HEK293 (cell line): ENCODE data around the gene C19orf44.

Experiments used
- CTCF ChIA-PET: fragments of 350-600 bp; formaldehyde crosslinking; extraction: SDS; loops from one replicate; lab custom pipeline; 2021; ENCODE audit warnings: antibody characterized with exemption; lab: Yijun Ruan, JAX
- POLR2A ChIA-PET: fragments of 300-600 bp; formaldehyde crosslinking; extraction: SDS; loops from one replicate; lab custom pipeline; 2020; ENCODE audit warnings: antibody characterized with exemption, inconsistent platforms; lab: Yijun Ruan, JAX
- H3K27ac ChIP-seq: fragments of 200-500 bp; sonication (Bioruptor generic); 2 replicates; pipeline ENCODE4 v1.5.1; 2014; ENCODE audit warnings: low read depth, low read length, control low read depth, inconsistent platforms; ENCODE audit errors: extremely low read depth
- H3K36me3 ChIP-seq, 2 experiments: fragments of 200-500 bp in 1 of 2; sonication (Bioruptor generic) in 1 of 2; 1 replicate in 1 of 2; 2 replicates in 1 of 2; pipeline ENCODE4 v1.5.1; 2014 to 2017; ENCODE audit warnings: inconsistent platforms in 2 of 2, low read length in 2 of 2; ENCODE audit not compliant: control insufficient read depth in 2 of 2, insufficient read depth in 1 of 2
- H3K4me1 ChIP-seq: fragments of 200-500 bp; sonication (Bioruptor generic); 2 replicates; pipeline ENCODE4 v1.5.1; 2014; ENCODE audit warnings: mild to moderate bottlenecking, low read length, inconsistent platforms; ENCODE audit not compliant: control insufficient read depth, insufficient read depth
- H3K4me3 ChIP-seq: 2 replicates; pipeline ENCODE4 v1.5.1; 2011; ENCODE audit warnings: low read depth, mild to moderate bottlenecking, control low read depth, low read length, moderate library complexity
- H3K9me3 ChIP-seq: fragments of 200-500 bp; sonication (Bioruptor generic); 2 replicates; pipeline ENCODE4 v1.5.1; 2014; ENCODE audit warnings: low read depth, low read length, inconsistent platforms; ENCODE audit not compliant: control insufficient read depth, insufficient read depth
- KLF8 ChIP-seq: fragments of 450-650 bp; formaldehyde crosslinking; IDR thresholded peaks from 2 replicates; pipeline ENCODE4 v1.5.1; 2016; ENCODE audit warnings: missing biosample characterization, missing genetic modification characterization
- ZNF16 ChIP-seq: fragments of 450-650 bp; formaldehyde crosslinking; IDR thresholded peaks from 2 replicates; pipeline ENCODE4 v1.5.1; 2016; ENCODE audit warnings: low read depth, missing biosample characterization, missing genetic modification characterization
- ZNF391 ChIP-seq: fragments of 450-650 bp; formaldehyde crosslinking; IDR thresholded peaks from 2 replicates; pipeline ENCODE4 v1.5.1; 2016; ENCODE audit warnings: low read depth, missing biosample characterization, missing genetic modification characterization, borderline replicate concordance
- ZNF473 ChIP-seq: fragments of 450-650 bp; formaldehyde crosslinking; IDR thresholded peaks from 2 replicates; pipeline ENCODE4 v1.5.1; 2017; ENCODE audit warnings: missing biosample characterization, missing genetic modification characterization
- ZNF837 ChIP-seq: fragments of 450-650 bp; formaldehyde crosslinking; IDR thresholded peaks from 2 replicates; pipeline ENCODE4 v1.5.1; 2016; ENCODE audit warnings: missing biosample characterization, missing genetic modification characterization
- ZNF843 ChIP-seq: fragments of 450-650 bp; formaldehyde crosslinking; IDR thresholded peaks from 2 replicates; pipeline ENCODE4 v1.5.1; 2016; ENCODE audit warnings: missing biosample characterization, missing genetic modification characterization
- TF ChIP-seq, protein P1 (sequence below): fragments of 450-650 bp; formaldehyde crosslinking; IDR thresholded peaks from 2 replicates; pipeline ENCODE4 v1.5.1; 2016; ENCODE audit warnings: missing biosample characterization, missing genetic modification characterization
- TF ChIP-seq, protein P2 (sequence below): fragments of 450-650 bp; formaldehyde crosslinking; IDR thresholded peaks from 2 replicates; pipeline ENCODE4 v1.5.1; 2016; ENCODE audit warnings: missing biosample characterization, missing genetic modification characterization
- TF ChIP-seq, protein P3 (sequence below): fragments of 450-650 bp; formaldehyde crosslinking; IDR thresholded peaks from 2 replicates; pipeline ENCODE4 v1.5.1; 2016; ENCODE audit warnings: missing biosample characterization, missing genetic modification characterization

Gene C19orf44

DNA sequence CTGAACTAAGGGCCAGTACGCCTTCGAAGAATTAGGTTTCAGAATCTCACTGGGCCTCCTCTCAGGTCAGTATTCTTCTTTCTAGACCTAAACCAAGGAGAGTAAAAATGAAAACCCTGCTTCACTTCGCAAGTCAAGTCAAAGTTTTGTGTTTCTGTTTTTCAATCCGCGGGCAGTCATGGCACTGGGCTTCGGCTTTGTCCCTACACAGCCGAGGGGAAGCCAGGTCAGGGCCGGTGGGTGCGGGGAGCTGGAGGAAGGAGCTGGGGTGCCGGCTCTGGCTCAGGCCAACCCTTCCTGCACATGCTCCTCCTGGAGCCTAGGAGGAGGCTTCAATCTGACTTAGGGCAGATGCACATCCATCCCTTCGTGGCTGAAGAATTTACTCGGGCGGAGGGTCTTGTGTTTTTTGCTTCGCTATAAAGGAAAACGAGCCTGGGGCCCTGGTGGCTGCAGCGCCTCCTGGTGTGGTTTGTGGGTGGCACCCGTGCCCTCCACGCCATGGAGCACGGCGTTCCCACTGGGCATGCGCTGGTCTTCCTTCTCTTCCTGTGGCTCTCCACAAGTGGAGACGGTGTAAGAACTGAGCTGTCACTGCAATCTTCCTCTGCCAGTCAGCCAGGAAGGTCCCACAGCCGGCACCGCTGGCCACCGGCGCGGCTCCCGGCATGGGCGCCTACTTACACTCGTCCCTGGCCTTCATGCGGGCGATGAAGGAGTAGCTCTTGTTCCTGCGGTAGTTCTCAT, 22.5 kb downstream of the C19orf44 start:
- no peak overlapping the region for H3K27ac ChIP-seq
- H3K4me3 ChIP-seq = no peak overlapping the region
- TF ChIP-seq, protein P1, sequence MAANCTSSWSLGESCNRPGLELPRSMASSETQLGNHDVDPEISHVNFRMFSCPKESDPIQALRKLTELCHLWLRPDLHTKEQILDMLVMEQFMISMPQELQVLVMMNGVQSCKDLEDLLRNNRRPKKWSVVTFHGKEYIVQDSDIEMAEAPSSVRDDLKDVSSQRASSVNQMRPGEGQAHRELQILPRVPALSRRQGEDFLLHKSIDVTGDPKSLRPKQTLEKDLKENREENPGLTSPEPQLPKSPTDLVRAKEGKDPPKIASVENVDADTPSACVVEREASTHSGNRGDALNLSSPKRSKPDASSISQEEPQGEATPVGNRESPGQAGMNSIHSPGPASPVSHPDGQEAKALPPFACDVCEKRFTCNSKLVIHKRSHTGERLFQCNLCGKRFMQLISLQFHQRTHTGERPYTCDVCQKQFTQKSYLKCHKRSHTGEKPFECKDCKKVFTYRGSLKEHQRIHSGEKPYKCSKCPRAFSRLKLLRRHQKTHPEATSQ = no peak
- TF ChIP-seq ZNF837 (tag by site-specific recombination) (no peak), ZNF391 (tag by site-specific recombination) (no peak)
- TF ChIP-seq, protein P2, sequence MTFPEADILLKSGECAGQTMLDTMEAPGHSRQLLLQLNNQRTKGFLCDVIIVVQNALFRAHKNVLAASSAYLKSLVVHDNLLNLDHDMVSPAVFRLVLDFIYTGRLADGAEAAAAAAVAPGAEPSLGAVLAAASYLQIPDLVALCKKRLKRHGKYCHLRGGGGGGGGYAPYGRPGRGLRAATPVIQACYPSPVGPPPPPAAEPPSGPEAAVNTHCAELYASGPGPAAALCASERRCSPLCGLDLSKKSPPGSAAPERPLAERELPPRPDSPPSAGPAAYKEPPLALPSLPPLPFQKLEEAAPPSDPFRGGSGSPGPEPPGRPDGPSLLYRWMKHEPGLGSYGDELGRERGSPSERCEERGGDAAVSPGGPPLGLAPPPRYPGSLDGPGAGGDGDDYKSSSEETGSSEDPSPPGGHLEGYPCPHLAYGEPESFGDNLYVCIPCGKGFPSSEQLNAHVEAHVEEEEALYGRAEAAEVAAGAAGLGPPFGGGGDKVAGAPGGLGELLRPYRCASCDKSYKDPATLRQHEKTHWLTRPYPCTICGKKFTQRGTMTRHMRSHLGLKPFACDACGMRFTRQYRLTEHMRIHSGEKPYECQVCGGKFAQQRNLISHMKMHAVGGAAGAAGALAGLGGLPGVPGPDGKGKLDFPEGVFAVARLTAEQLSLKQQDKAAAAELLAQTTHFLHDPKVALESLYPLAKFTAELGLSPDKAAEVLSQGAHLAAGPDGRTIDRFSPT = peak; percentile 38; the same call in 1 of the 2 replicates
- TF ChIP-seq, protein P3, sequence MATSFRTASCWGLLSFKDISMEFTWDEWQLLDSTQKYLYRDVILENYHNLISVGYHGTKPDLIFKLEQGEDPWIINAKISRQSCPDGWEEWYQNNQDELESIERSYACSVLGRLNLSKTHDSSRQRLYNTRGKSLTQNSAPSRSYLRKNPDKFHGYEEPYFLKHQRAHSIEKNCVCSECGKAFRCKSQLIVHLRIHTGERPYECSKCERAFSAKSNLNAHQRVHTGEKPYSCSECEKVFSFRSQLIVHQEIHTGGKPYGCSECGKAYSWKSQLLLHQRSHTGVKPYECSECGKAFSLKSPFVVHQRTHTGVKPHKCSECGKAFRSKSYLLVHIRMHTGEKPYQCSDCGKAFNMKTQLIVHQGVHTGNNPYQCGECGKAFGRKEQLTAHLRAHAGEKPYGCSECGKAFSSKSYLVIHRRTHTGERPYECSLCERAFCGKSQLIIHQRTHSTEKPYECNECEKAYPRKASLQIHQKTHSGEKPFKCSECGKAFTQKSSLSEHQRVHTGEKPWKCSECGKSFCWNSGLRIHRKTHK (tag by site-specific recombination) = no peak
- peaks cover 18 to 83% of the 10 kb centered on the region in 2 experiments for H3K36me3 ChIP-seq
- CTCF ChIA-PET = no interaction called here
- POLR2A ChIA-PET = no interaction called here
- H3K4me1 ChIP-seq = no peaks in the 10 kb centered on the region
- no peaks in the 10 kb centered on the region for H3K9me3 ChIP-seq

- TF ChIP-seq ZNF843 (tag by site-specific recombination) (no peak), KLF8 (tag by site-specific recombination) (peak; percentile 17; the same call in 1 of the 2 replicates), ZNF473 (tag by site-specific recombination) (no peak)
- POLR2A ChIA-PET = no interaction called here
- CTCF ChIA-PET = no interaction called here
- Histone ChIP-seq H3K36me3 (peaks cover 24 to 88% of the 10 kb centered on the region in 2 experiments), H3K4me1 (no peaks in the 10 kb centered on the region), H3K27ac (no peak overlapping the region), H3K9me3 (no peaks in the 10 kb centered on the region), H3K4me3 (no peak overlapping the region)
Observed at GRCh38 chr19:16519230-16519687, 23.1 kb downstream of the C19orf44 start.

DNA sequence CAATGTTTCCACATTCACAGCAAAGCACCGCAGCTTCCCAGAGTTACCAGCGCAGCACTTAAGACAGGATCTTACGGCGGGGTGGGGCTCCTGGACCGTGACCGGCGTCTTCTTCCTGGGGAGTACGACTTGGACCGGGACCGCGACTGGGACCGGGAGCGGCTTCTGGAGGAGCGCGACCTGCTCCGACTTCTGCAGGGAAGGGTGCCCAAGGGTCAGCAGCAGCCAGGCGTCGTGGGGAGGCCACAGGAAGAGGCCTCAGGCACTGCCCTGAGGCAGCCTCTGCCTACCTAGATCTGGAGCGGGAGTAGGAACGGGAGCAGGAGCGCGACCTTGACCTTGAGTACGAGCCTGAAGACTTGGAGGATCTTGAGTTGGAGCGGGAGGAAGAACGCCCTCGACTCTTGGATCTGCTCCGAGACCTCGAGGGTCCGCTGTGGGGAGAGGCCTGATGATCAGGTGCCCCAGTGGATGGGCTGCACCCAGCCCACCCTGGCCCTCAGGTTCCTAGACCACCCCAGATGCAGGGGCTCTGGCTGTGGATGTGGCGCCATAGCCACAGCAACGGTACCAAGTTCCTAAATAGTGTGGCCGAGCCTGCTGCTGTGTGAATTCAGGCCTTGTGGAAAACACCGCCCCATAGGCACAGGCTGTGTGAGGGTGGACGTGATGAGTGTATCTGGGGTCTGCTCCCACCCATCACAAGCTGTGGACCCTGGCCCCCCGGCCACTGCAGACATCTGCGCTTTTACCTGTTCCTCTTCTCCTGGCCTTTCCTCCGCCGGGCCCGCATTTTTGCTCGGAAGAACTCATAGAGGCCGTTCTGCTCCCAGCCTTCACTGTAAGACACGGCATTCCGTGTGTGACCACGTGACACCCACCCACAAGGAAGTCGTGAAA, 24.1 kb downstream of the C19orf44 start:
- POLR2A ChIA-PET = no interaction called here
- CTCF ChIA-PET = no interaction called here
- Histone ChIP-seq H3K27ac (no peak overlapping the region), H3K4me3 (no peak overlapping the region), H3K36me3 (peaks cover 29 to 90% of the 10 kb centered on the region in 2 experiments), H3K9me3 (no peaks in the 10 kb centered on the region)
- no peak for TF ChIP-seq ZNF16 (tag by site-specific recombination)
- TF ChIP-seq, all 188 proteins: peak for 0
- H3K4me1 ChIP-seq = no peaks in the 10 kb centered on the region
